ENCODE measurements around the gene EPHB2.

GRCh38 chr1:22683547-22683946 lies 27.1 kb upstream of the EPHB2 start:
- TF ChIP-seq CTCF (IDR thresholded peaks at IDR 0.05; ENCODE audit: control extremely low read depth in 1 of 3, insufficient read depth in 1 of 3, low read depth in 1 of 3, low read length in 3 of 3) (no peak), MAFK (IDR thresholded peaks at IDR 0.05; ENCODE audit: low read depth, low read length) (no peak), YY1 (IDR thresholded peaks at IDR 0.05; ENCODE audit: low read depth, low read length) (no peak), EZH2 (IDR thresholded peaks at IDR 0.05; ENCODE audit: low read depth, low read length, severe bottlenecking) (no peak)
